Measurements from ENCODE around the gene GATA5. TPM values are rescaled to one million over a fixed set of nuclear protein-coding genes. Genes with fewer than 3 reads are reported as not detected.

The GATA5 gene
- total RNA-seq, 1 experiment from 2014 or later: 1.4 TPM

DNA sequence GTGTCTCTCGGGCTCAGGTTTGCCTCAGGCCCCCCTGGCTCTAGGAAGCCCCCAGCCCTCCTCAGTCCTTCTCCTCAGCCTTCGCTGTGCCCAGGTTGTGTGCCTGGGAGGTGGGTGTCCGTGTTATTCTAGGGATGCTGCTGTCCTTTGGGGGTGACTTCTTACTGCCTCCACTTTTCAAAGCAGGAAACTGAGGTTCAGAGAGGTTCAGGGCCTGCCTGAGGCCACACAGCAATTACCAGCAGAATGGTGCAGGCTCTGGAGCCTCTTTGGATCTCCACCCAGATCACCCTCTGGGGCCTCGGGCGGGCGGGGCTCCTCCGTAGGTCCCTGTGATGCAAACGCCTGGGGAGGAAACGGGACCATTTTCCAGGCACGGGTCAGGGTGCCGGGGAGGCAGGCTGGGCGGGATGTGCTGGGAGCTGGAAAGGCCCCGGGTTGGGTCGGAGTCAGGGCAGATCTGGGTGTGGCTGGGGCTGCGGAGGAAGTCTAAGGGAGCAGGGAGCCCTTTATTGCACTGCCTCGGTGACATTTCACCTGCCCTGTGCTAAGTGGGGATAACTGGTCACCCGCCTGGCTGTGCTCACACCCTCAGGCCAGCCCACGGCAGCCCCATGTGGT, 23.2 kb downstream of the GATA5 start (continued):
- TF ChIP-seq ZBTB43 (CRISPR knock-in tag; IDR thresholded peaks at IDR 0.05): no peak
- TF ChIP-seq E2F5 (CRISPR knock-in tag; IDR thresholded peaks at IDR 0.05): no peak
- TF ChIP-seq MYBL2 (CRISPR knock-in tag; IDR thresholded peaks at IDR 0.05): no peak
- TF ChIP-seq FOXJ3 (CRISPR knock-in tag; IDR thresholded peaks at IDR 0.05; ENCODE audit: borderline replicate concordance): no peak
- no peak for TF ChIP-seq ZNF281 (CRISPR knock-in tag; IDR thresholded peaks at IDR 0.05)
- no peak for TF ChIP-seq EMX1 (CRISPR knock-in tag; IDR thresholded peaks at IDR 0.05)
- no peak for TF ChIP-seq RELA (CRISPR knock-in tag; IDR thresholded peaks at IDR 0.05; ENCODE audit: borderline replicate concordance)
- TF ChIP-seq IRF1 (CRISPR knock-in tag; IDR thresholded peaks at IDR 0.05): no peak
- no peak for TF ChIP-seq E2F1 (CRISPR knock-in tag; IDR thresholded peaks at IDR 0.05)
- TF ChIP-seq, protein P1, sequence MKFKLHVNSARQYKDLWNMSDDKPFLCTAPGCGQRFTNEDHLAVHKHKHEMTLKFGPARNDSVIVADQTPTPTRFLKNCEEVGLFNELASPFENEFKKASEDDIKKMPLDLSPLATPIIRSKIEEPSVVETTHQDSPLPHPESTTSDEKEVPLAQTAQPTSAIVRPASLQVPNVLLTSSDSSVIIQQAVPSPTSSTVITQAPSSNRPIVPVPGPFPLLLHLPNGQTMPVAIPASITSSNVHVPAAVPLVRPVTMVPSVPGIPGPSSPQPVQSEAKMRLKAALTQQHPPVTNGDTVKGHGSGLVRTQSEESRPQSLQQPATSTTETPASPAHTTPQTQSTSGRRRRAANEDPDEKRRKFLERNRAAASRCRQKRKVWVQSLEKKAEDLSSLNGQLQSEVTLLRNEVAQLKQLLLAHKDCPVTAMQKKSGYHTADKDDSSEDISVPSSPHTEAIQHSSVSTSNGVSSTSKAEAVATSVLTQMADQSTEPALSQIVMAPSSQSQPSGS (CRISPR knock-in tag; IDR thresholded peaks at IDR 0.05; ENCODE audit: borderline replicate concordance, low read depth): no peak
- no peak for TF ChIP-seq NR3C1 (CRISPR knock-in tag; conservative IDR thresholded peaks at IDR 0.05; ENCODE audit: low read depth)
- TF ChIP-seq SMAD3 (CRISPR knock-in tag; IDR thresholded peaks at IDR 0.05; ENCODE audit: borderline replicate concordance): no peak
- no peak for TF ChIP-seq TEAD4 (CRISPR knock-in tag; IDR thresholded peaks at IDR 0.05)
- TF ChIP-seq SP1 (CRISPR knock-in tag; conservative IDR thresholded peaks at IDR 0.05): no peak
- TF ChIP-seq ZNF512 (CRISPR knock-in tag; IDR thresholded peaks at IDR 0.05; ENCODE audit: borderline replicate concordance): no peak
- TF ChIP-seq JAZF1 (CRISPR knock-in tag; IDR thresholded peaks at IDR 0.05): no peak

DNA sequence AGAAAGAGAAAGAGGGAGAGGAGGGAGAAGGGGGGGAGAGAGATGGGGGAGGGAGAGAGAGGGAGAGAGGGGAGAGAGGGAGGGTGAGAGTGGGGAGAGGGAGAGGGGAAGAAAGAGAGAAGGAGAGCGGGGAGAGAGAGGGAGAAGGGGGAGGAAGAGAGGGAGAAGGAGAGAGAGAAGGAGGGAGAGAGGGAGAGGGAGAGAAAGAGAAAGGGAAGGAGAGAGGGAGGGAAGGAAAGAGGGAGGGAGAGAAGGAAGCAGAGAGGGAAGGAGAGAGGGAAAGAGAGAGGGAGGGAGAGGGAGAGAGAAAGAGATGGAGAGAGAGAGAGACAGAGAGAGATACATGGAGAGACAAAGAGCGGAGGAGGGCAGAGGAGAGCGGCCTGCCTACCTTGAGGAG, 23.8 kb downstream of the GATA5 start:
- no peak for ATAC-seq
- H3K27me3 Mint-ChIP-seq (ENCODE audit: low read depth): no peaks in the 10 kb centered on the region
- no peak for TF ChIP-seq FOXP4 (CRISPR knock-in tag; IDR thresholded peaks at IDR 0.05)
- TF ChIP-seq ZBTB21 (CRISPR knock-in tag; IDR thresholded peaks at IDR 0.05; ENCODE audit: borderline replicate concordance): no peak
- TF ChIP-seq, protein P2, sequence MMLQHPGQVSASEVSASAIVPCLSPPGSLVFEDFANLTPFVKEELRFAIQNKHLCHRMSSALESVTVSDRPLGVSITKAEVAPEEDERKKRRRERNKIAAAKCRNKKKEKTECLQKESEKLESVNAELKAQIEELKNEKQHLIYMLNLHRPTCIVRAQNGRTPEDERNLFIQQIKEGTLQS (CRISPR knock-in tag; conservative IDR thresholded peaks at IDR 0.05): no peak
- no peak for TF ChIP-seq GABPB1 (CRISPR knock-in tag; IDR thresholded peaks at IDR 0.05)
- TF ChIP-seq ELF4 (CRISPR knock-in tag; IDR thresholded peaks at IDR 0.05; ENCODE audit: low read depth): no peak
- no peak for TF ChIP-seq TCF7 (CRISPR knock-in tag; IDR thresholded peaks at IDR 0.05; ENCODE audit: low read depth)
- no peak for TF ChIP-seq GTF2I (CRISPR knock-in tag; conservative IDR thresholded peaks at IDR 0.05)
- no peak for TF ChIP-seq IRF2 (CRISPR knock-in tag; IDR thresholded peaks at IDR 0.05; ENCODE audit: borderline replicate concordance, low read depth)
- TF ChIP-seq NFE2L1 (CRISPR knock-in tag; IDR thresholded peaks at IDR 0.05): no peak

More for the DNA sequence above, 23.8 kb downstream of the GATA5 start:
- H3K9me3 Mint-ChIP-seq: no peaks in the 10 kb centered on the region
- H3K4me3 Mint-ChIP-seq: no peak overlapping the region
- H3K4me1 Mint-ChIP-seq: no peaks in the 10 kb centered on the region
- DNase-seq (ENCODE audit: low spot score): no peak
- ChIA-PET CTCF (no interaction called here), POLR2A (no interaction called here)
- H3K27ac Mint-ChIP-seq: no peak overlapping the region
- no peaks in the 10 kb centered on the region for H3K36me3 Mint-ChIP-seq

Data from WTC11 (cell line).